ENCODE data around the gene MRPL3.
A peak's percentile ranks its signal among the peaks of the same experiment; 100 is the strongest.

The MRPL3 gene

DNA sequence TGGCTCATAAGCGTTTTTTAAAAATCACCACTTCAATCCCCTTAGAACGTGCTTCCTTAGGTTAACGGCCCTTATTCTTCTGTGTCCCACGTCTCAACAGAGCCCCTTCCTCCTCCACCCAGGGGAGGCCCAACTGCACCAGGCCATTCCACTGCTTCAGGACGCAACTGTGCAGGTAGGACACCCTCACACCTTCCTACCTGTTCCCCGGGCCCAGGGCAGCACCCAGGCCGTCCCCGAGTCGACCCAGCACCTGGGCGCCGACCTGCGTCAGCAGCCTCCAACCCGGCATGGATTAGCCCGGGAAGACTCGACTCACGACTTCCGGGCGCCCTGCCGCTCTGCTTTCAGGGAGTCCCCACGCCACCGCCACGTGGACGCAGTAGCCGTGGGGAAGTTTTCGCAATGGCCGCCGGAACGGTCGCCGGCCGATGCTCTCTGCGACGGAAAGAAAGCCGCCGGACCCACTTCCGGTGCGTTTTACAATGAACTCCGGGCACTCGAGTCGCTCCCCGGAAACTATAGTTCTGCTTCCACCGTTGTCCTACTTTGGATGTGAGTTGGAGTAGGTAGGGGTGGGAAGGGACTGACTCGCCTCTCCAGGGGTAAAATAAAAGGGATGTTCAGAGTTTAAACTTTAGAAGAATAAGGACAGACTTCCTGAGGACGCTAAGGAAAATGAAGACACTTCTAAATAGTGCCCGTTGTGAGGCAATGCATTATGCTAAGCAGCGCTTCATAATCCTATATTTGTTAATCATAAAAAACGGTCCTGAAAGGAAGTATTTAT, at the start of gene MRPL3:
Gene MRPL3, minus strand, starts transcription at position 442 of the 790 bp plus-strand sequence. Its CDS starts 150 bp downstream, at position 292.
- DNase-seq = peak; percentile 93

DNA sequence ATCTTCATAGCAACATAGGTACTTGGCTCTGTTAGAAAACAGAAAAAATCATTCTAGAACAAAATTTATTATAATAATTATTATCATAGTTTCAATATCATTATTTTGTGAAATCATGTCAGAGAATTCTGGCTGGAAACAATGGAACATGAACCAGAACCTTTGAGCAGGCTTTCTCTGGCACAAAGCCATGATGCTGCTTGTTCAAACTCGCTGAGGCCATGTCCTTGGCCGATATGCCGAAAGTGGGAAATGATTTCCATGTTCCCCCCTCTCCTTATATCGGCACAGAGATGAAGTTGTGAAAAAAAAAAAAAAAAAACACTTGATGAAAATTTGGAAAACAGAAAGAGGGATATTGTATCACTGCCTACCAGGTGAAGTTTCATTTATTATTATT, 49.0 kb upstream of the MRPL3 start:
- DNase-seq = no peak

- no peak for DNase-seq
Measured at GRCh38 chr3:131550562-131551465, 48.0 kb upstream of the MRPL3 start.

GRCh38 chr3:131549340-131549739, 46.6 kb upstream of the MRPL3 start:
- no peak for DNase-seq

- DNase-seq = no peak
Measured at GRCh38 chr3:131547585-131547984, 44.8 kb upstream of the MRPL3 start.

DNA sequence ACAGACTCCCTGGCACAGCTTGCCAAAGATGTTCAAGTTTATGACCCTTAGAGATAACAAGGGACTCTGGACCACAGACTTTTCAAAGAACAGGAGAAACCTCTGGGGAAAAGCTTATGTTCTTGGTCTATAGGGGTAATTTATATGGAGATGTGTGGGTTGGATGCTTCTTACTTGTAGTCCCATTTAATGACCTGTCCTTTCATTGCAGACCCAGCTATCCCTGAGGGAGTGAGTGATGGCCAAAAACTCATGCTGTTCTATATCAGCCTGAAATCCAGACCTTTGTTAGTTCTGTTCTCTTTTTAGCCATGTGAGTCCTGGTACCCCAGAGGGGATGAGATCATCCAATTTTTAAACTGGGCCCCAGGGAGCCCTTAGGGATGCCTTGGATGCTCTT, 43.7 kb upstream of the MRPL3 start:
- no peak for DNase-seq

- DNase-seq = no peak
Measured at GRCh38 chr3:131544557-131544956, 41.8 kb upstream of the MRPL3 start.

GRCh38 chr3:131543714-131544113, 40.9 kb upstream of the MRPL3 start:
- no peak for DNase-seq

GRCh38 chr3:131541288-131541687, 38.5 kb upstream of the MRPL3 start:
- no peak for DNase-seq

DNA sequence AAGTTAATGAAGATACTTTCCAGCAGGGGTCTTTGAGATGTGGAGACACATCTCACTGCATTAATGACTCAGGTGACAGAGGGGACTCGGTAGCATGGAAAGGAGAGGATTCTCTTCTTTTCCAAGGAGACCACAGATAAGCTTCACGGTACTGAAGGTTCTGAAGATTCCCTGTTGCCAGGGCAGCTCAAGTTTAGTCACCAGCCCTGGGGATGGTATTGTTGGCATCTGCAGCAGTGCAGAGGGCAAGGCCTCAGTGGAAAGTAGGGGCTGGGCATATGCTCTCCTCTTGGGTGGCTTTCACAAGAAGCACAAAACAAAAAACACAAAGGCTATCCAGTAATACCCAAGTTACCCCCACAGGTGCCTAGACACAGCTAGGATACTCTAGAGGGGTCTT, 38.0 kb upstream of the MRPL3 start:
- no peak for DNase-seq

DNA sequence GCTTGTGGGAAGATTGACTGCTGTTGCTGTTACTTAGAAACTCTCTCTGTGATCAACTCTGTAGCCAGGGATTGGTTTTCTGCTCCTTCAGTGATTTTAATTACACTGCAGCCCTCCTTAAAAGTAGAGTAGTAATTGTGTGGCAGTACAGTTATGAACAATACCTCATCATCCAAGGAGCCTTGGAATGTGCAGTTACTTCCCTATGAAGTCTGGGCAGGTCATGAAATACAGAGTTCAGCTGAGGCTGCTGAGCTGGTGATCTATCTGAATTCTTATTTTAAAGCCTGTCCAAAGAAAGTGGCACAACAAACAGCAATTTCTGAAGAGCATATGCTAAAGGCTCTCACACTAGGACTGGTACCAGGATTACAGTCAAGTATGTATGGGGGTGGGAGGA, 37.4 kb upstream of the MRPL3 start:
- DNase-seq = no peak

- DNase-seq = no peak
Measured at GRCh38 chr3:131538968-131539367, 36.2 kb upstream of the MRPL3 start.

DNA sequence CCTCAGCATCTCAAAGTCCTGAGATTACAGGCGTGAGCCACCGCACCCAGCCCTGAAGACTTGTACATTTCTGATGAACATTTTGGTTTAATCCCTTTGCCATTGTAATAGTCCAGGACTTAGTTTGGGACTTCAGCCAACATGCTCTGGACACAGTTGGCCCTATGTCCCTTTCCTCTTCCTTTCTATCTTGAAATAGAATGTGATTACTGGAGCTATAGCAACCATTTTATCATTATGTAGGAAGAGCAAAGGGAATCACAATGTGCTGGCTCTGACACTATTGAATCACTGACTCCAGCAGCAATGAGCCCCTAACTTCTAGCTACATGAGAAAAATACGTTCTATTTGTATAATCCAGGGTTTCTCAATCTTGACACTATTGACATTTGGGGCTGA, 34.8 kb upstream of the MRPL3 start:
- DNase-seq = no peak

- DNase-seq = no peak
Measured at GRCh38 chr3:131535596-131535995, 32.8 kb upstream of the MRPL3 start.

- DNase-seq = no peak
Measured at GRCh38 chr3:131535131-131535530, 32.4 kb upstream of the MRPL3 start.

- DNase-seq = no peak
Measured at GRCh38 chr3:131532645-131533044, 29.9 kb upstream of the MRPL3 start.

DNA sequence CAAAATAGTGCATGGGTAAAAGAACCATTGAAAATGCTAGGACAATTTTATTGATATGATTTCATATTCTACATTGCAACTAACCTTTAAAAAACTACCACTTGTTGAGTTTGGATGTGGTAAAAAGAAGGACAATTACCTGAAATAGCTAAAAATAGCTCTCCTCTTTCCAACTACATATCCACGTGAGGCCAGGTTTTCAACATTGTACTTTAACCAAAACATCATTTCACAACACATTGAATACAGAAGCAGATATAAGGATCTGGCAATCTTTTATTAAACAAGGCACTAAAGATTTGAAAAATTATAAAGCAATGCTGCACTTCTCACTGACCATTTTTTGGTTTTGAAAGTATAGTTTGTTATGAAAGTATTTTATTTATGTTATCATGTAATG, 28.1 kb upstream of the MRPL3 start:
- DNase-seq = no peak

- no peak for DNase-seq
Measured at GRCh38 chr3:131530388-131530787, 27.6 kb upstream of the MRPL3 start.

DNA sequence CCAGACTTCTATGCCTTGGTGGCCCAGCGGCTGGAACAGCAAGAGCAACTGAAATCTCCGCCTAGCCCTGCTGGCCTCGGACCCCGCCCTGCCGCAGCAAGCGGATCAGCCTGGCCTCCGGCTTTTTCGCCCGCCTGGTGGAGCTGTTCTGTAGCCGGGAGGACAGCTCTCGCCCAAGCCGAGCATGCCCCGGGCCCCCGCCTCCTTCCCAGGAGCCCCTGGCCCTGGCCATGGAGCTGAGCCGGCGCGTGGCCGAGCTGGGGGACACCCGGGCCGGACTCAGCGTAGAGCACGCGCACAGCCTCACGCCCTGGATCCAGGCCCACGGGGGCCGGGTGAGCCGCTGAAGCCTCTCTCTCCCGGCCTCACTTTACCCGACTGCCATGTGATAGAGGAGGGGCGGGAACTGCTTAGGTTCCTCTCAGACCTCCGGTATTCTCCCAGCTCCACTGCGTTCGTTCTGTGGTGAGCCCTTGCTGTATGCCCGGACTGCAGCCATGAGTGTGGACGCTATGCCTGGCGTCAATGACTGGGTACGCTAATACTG, 24.1 kb upstream of the MRPL3 start:
- peak; percentile 4 for DNase-seq

DNA sequence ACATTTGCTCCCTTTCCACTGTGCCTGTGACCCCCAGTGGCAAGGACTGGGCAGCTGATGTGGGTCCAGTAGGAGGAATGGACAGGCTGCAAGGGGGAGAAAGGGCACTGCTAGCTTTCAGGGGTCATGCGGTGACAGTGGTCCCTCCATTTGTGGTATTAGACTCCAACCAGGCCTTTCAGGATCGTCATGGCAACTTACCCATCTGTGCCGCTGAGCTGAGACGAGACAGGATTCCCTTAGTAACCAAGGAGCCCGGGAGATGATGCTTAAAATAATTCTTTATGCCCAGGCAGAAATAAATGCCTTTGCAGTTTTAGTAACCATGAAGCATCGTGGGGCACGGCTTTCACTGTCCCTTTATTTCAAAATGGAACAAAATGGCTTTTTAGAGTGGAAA, 15.9 kb upstream of the MRPL3 start:
- DNase-seq = no peak

- no peak for DNase-seq
Measured at GRCh38 chr3:131505421-131505820, 2.6 kb upstream of the MRPL3 start.

DNA sequence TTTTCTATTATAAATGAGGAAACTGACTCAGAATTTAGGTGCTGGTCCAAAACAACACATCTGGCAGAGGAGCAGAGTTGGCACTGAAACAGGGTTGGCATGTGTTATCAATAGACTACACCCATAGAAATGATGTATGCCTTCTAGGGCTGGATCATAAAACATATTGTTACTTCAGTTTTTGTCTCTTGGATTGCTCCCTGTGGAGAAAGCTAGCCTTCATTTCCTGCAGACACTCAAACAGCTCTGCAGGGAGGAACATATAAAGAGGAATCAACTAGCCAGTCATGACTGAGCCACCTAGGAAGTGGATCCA, 507 bp upstream of the MRPL3 start:
- no peak for DNase-seq

DNA sequence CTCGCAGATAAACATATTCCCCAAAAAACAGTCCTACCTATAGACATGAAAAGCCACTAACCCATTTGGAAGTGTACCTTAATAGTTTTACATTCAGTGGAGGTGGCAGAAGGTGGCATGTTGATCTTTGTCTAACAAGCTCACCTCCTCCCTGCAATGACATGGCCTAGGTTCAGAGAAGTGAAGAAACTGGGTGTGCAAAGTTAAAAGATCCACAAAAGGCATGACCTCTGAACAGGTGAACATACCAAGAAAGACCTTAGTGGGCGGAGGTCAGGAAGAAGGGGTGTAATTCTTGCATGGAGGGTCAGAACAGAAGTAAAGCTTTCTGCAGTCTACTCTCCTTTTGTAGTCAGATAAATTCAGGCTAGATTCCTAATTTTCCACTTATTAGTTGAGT, 822 bp downstream of the MRPL3 start:
- DNase-seq = no peak

- DNase-seq = no peak
Measured at GRCh38 chr3:131494706-131495105, 8.1 kb downstream of the MRPL3 start.
